IPS-18a (cell line): Measurements from ENCODE around the gene MYO7A.

Experiments used
- H3K27ac ChIP-seq: one replicate; pipeline ENCODE4 v1.5.1; 2013; ENCODE audit warnings: low read length
- H3K27me3 ChIP-seq: one replicate; pipeline ENCODE4 v1.6.1; 2013; ENCODE audit warnings: mild to moderate bottlenecking, low read length; ENCODE audit not compliant: control insufficient read depth, insufficient read depth
- H3K36me3 ChIP-seq: one replicate; pipeline ENCODE4 v1.6.1; 2013; ENCODE audit warnings: low read depth, low read length; ENCODE audit not compliant: control insufficient read depth
- H3K4me1 ChIP-seq: one replicate; pipeline ENCODE4 v1.6.1; 2013; ENCODE audit warnings: low read depth, low read length; ENCODE audit not compliant: control insufficient read depth
- H3K4me3 ChIP-seq: one replicate; pipeline ENCODE4 v1.5.1; 2013; ENCODE audit warnings: low read length
- H3K9ac ChIP-seq: one replicate; pipeline ENCODE4 v1.6.1; 2013; ENCODE audit warnings: mild to moderate bottlenecking, low read length, moderate library complexity
- H3K9me3 ChIP-seq: one replicate; pipeline ENCODE4 v1.6.1; 2013; ENCODE audit warnings: low read depth, low read length; ENCODE audit not compliant: control insufficient read depth

Gene MYO7A

DNA sequence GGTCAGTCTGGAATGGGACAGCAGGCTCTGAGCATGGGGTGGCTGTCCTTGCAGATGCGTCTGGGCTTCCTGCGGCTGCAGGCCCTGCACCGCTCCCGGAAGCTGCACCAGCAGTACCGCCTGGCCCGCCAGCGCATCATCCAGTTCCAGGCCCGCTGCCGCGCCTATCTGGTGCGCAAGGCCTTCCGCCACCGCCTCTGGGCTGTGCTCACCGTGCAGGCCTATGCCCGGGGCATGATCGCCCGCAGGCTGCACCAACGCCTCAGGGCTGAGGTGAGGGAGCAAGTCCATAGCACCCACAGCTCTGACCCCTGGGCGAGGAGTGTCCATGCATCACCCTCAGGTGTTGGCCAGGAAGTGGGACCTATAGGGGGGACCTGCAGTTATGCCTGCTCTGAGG, 51.6 kb downstream of the MYO7A start:
- no peaks in the 10 kb centered on the region for H3K9me3 ChIP-seq
- peaks cover 14% of the 10 kb centered on the region for H3K4me1 ChIP-seq
- H3K27ac ChIP-seq: no peak overlapping the region
- no peak overlapping the region for H3K9ac ChIP-seq
- H3K4me3 ChIP-seq: no peak overlapping the region
- H3K36me3 ChIP-seq: no peaks in the 10 kb centered on the region
- H3K27me3 ChIP-seq: no peaks in the 10 kb centered on the region

DNA sequence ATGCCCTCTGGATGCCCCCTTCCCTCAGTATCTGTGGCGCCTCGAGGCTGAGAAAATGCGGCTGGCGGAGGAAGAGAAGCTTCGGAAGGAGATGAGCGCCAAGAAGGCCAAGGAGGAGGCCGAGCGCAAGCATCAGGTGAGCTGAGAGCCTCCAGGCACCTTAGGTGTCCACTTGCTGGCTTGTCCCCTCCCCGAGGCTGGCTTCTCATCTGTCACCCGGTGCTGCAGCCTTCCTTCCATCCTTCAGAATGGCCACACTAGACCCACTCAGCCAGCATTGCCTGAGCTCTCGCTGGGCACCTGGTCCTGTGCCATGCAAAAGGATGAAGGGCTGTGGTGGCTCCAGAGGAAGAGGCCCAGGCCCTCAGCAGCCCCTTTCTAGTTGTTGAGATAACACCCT, 52.3 kb downstream of the MYO7A start:
- Histone ChIP-seq H3K27ac (no peak overlapping the region), H3K9me3 (no peaks in the 10 kb centered on the region), H3K9ac (no peak overlapping the region), H3K27me3 (no peaks in the 10 kb centered on the region), H3K4me1 (peaks cover 14% of the 10 kb centered on the region), H3K4me3 (no peak overlapping the region), H3K36me3 (no peaks in the 10 kb centered on the region)

DNA sequence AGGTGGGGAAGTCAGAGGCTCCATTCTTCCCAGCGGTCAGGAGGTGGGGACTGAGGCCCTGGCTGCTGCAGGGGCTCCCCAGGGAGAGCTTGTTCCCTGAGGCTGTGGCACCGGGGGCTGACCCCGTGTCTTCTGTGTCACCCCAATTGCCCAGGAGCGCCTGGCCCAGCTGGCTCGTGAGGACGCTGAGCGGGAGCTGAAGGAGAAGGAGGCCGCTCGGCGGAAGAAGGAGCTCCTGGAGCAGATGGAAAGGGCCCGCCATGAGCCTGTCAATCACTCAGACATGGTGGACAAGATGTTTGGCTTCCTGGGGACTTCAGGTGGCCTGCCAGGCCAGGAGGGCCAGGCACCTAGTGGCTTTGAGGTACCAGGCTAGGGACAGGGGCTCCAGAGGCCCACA, 53.2 kb downstream of the MYO7A start:
- Histone ChIP-seq H3K9me3 (no peaks in the 10 kb centered on the region), H3K4me1 (peaks cover 5% of the 10 kb centered on the region), H3K36me3 (no peaks in the 10 kb centered on the region), H3K27me3 (no peaks in the 10 kb centered on the region), H3K27ac (no peak overlapping the region), H3K4me3 (no peak overlapping the region), H3K9ac (no peak overlapping the region)

DNA sequence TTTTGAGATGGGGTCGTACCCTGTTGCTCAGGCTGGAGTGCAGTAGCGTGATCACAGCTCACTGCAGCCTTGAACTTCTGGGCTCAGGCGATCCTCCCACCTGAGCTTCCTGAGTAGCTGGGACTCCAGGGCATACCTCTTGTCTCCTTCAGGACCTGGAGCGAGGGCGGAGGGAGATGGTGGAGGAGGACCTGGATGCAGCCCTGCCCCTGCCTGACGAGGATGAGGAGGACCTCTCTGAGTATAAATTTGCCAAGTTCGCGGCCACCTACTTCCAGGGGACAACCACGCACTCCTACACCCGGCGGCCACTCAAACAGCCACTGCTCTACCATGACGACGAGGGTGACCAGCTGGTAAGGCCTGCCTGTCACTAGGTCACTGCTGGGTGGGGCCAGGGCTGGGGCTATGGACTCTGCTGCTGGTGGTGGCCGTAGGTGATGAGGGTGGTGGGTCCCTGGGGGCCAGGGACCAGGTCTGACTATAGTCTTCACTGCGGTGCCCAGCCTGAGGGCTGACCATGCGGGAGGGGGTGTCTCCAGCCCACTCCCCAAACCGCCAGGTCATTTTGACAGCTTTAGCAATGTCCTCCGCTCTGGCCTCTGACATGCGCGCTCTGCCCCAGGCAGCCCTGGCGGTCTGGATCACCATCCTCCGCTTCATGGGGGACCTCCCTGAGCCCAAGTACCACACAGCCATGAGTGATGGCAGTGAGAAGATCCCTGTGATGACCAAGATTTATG, 53.9 kb downstream of the MYO7A start:
- H3K4me1 ChIP-seq: no peaks in the 10 kb centered on the region
- no peak overlapping the region for H3K27ac ChIP-seq
- H3K4me3 ChIP-seq: no peak overlapping the region
- no peaks in the 10 kb centered on the region for H3K27me3 ChIP-seq
- no peaks in the 10 kb centered on the region for H3K9me3 ChIP-seq
- H3K36me3 ChIP-seq: no peaks in the 10 kb centered on the region
- no peak overlapping the region for H3K9ac ChIP-seq

DNA sequence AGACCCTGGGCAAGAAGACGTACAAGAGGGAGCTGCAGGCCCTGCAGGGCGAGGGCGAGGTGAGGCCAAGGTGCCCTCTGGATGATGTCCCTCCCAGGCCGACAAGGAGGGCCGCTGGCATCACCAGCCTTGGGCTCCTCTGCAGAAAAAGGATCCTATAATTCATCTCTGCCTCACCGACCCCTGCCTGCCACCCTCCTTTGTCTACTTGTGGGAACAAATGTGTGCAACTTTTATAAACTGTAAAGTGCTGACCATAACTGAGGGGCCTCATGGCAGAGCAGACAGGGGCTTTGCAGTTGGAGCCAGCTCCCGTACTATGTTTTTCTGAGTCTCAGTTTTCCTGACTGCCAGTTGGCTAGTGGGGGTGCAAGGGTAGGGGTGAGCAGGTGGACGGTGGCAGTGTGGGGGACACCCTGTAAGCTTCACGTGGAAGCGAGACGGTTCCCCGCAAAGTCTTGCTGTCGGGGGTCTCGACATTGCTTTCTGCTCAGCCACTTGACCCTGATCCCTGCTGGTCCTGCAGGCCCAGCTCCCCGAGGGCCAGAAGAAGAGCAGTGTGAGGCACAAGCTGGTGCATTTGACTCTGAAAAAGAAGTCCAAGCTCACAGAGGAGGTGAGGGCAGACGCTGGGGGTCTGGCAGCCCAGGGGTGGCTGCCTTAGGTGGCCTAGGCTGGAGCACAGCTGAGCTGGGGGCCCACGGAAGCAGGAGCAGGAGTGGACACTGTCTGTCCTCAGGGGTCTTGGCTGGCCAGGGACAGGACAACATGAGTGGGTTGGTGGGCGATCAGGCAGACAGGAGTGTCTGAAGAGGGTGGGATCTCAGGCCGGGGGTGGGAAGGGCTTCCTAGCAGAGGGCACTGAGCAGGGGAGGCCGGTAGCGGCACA, 54.7 kb downstream of the MYO7A start:
- no peaks in the 10 kb centered on the region for H3K4me1 ChIP-seq
- no peak overlapping the region for H3K9ac ChIP-seq
- no peaks in the 10 kb centered on the region for H3K36me3 ChIP-seq
- H3K4me3 ChIP-seq: no peak overlapping the region
- no peaks in the 10 kb centered on the region for H3K9me3 ChIP-seq
- H3K27me3 ChIP-seq: no peaks in the 10 kb centered on the region
- no peak overlapping the region for H3K27ac ChIP-seq

DNA sequence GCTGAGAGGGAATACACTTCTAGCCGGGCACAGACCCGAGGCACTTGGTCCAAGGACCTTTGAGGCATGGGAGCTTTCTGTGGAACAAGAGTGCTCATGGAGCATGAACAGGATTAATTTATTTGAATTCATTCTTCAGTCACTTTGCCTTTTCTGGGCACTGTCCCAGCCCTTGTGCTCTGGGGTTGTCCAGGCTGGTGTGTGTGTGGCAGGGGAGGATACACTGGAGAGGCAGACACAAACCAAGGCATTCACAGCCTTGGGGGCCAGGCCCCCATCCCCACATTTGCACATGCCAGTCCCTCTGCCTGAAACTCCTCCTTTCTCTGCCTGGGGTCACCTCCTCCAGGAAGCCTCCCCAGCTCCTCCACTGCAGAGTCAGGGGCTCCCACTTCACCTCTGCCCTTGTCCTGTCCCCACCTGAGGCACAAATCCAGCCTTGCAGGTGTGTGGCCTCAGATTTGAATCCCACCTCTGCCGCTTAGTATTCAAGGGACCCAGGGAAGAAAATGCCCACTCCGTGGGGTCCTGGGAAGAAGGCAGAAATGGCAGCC, 55.5 kb downstream of the MYO7A start:
- no peaks in the 10 kb centered on the region for H3K36me3 ChIP-seq
- H3K27me3 ChIP-seq: no peaks in the 10 kb centered on the region
- no peaks in the 10 kb centered on the region for H3K4me1 ChIP-seq
- H3K9ac ChIP-seq: no peak overlapping the region
- H3K27ac ChIP-seq: no peak overlapping the region
- no peak overlapping the region for H3K4me3 ChIP-seq
- H3K9me3 ChIP-seq: no peaks in the 10 kb centered on the region

DNA sequence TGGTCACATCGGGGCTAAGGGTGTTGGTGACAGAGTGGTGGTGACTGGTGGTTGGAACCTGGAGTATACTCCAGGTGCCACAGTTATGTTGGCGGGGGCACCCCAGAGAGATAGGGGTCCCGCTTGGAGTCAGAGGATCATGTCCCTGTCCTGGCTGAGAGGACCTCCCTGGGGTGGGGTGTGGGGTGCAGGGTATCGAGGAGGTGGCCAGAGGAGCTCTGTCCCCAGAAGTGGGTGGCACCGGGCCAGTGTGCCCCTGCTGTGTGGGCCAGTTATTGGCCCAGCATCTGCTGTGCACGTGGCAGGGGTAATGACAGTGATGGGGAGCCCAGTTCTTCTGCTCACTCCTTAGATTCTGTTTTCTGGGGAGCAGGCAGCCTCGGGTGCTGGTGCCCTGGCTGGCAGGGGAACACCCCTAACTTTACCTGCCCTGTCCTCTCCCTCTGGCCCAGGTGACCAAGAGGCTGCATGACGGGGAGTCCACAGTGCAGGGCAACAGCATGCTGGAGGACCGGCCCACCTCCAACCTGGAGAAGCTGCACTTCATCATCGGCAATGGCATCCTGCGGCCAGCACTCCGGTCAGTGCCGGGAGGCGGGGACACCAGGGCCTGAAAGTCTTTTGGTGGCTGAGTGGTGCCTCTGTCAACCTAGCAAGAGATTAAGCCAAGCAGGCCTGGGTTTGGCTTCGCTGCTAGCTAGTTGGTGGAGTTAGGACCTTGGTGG, 56.3 kb downstream of the MYO7A start:
- Histone ChIP-seq H3K27me3 (no peaks in the 10 kb centered on the region), H3K4me1 (no peaks in the 10 kb centered on the region), H3K27ac (no peak overlapping the region), H3K9ac (no peak overlapping the region), H3K36me3 (no peaks in the 10 kb centered on the region), H3K4me3 (no peak overlapping the region), H3K9me3 (no peaks in the 10 kb centered on the region)

DNA sequence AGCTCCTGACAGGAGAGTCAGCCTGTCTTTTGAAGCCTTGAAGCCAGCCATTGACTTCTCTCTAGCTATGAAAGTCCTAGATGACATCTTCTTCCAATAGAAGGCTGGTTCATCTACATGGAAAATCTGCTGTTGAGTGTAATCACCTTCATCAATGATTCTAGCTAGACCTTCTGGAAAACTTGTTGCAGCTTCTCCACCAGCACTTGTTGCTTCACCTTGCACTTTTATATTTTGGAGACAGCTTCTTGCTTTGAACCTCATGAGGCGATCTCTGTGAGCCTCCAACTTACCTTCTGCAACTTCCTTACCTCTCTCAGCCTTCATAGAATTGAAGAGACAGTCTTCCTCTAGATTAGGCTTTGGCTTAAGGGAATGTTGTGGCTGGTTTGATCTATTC, 58.3 kb downstream of the MYO7A start:
- Histone ChIP-seq H3K27me3 (no peaks in the 10 kb centered on the region), H3K9ac (no peak overlapping the region), H3K4me1 (no peaks in the 10 kb centered on the region), H3K36me3 (no peaks in the 10 kb centered on the region), H3K27ac (no peak overlapping the region), H3K4me3 (no peak overlapping the region), H3K9me3 (no peaks in the 10 kb centered on the region)

DNA sequence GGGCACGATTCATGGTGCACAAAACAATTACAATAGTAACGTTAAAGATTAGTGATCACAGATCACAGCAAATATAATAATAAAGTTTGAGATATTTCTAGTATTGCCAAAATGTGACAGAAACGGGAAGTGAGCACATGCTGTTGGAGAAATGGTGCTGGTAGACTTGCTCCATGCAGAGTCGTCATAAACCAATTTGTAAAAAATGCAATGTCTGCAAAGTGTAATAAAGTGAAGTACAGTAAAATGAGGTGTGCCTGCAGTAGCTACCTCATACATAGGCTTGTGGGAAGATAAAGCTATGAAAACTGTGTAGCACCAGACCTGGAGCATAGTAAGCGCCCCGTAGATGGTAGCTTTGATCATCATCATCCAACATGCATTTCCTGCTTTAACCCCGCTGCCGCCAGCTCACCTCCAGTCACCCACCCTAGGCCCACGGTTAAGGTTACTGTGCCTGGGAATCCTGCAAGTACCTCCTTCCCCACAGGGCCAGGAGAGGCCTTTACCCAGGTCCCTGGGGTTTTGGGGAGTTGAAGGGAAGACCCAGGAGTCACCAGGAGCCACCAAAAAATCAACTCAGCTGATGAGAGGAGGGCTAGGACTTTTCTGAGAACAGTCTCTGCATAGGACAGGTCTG, 59.2 kb downstream of the MYO7A start:
- H3K36me3 ChIP-seq: no peaks in the 10 kb centered on the region

DNA sequence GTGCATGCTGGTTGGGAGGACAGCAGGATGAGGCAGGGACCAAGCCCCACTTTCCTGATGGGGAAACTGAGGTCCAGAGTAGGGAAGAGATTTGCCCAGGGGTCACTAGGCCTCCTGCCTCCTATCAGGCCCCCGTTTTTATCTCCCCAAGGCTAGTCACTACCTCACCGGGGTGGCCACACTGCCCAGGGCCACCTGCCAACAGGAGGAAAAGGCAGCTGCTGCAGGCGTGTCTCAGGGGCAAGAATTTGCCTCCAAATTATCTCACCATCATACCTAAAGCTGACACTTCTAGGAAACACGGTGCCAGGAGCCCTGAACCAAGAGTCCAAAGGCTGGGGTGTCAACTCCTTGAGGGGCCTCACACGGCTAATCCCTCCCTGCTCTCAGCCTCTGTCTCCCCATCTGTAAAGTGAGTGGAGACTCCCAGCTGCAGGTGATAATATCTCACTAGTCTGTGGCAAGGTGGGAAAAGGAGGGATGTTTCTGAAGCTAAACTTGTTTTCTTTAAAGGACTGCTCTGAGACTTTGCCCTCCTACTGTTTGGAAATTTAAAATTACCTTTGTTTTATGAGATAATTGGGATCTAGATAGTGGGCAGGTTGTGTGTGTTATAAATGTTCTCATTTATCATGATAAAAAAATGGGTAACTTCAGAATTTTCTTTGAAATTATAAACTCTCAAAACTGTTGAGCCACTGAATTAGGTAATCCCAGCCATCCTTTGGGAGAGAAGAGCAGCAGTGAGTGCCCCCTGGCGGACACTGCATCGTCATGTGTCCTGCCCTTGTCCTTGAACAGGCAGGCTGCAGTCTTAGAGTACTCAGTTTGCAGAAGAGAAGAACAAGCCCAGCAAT, 60.0 kb downstream of the MYO7A start:
- no peaks in the 10 kb centered on the region for H3K36me3 ChIP-seq
- no peaks in the 10 kb centered on the region for H3K4me1 ChIP-seq
- no peak overlapping the region for H3K27ac ChIP-seq
- H3K4me3 ChIP-seq: no peak overlapping the region
- H3K27me3 ChIP-seq: no peaks in the 10 kb centered on the region
- H3K9me3 ChIP-seq: no peaks in the 10 kb centered on the region
- no peak overlapping the region for H3K9ac ChIP-seq

More for the DNA sequence above, 59.2 kb downstream of the MYO7A start:
- no peak overlapping the region for H3K4me3 ChIP-seq
- H3K27me3 ChIP-seq: no peaks in the 10 kb centered on the region
- H3K9me3 ChIP-seq: no peaks in the 10 kb centered on the region
- no peaks in the 10 kb centered on the region for H3K4me1 ChIP-seq
- no peak overlapping the region for H3K9ac ChIP-seq
- H3K27ac ChIP-seq: no peak overlapping the region
